SK-N-SH (cell line): ENCODE data around the gene KDSR. TPM values are rescaled to one million over a fixed set of nuclear protein-coding genes. Genes with fewer than 3 reads are reported as not detected.

Source experiments
- CTCF ChIA-PET: fragments of 300-600, 350-600 bp; formaldehyde crosslinking; extraction: SDS; loops from one replicate; lab custom pipeline; 2021; lab: Yijun Ruan, JAX
- POLR2A ChIA-PET: fragments of 350-600 bp; sonication (Branson Sonifier 250); formaldehyde crosslinking; extraction: SDS; loops from one replicate; lab custom pipeline; 2020; ENCODE audit warnings: antibody characterized with exemption, inconsistent platforms; lab: Yijun Ruan, JAX
- DNase-seq: peaks from one replicate; pipeline ENCODE4 v3.0.0; 2012
- H2AFZ ChIP-seq: fragments of 200-600 bp; sonication (generic); 2 replicates; pipeline ENCODE4 v1.8.1; 2016; ENCODE audit warnings: antibody characterized with exemption, mild to moderate bottlenecking, low read depth
- H3F3A ChIP-seq: fragments of 200-600 bp; sonication (generic); replicated peaks from 2 replicates; pipeline ENCODE3; 2016; ENCODE audit warnings: antibody characterized with exemption, mild to moderate bottlenecking; ENCODE audit not compliant: insufficient read depth
- H3K27ac ChIP-seq, 2 experiments: fragments of 200-500 bp in 1 of 2; fragments of 200-600 bp in 1 of 2; sonication (Bioruptor generic) in 1 of 2; sonication (generic), shearing (Covaris generic) in 1 of 2; 2 replicates each; pipeline versions ENCODE4 v1.5.1 to v1.6.1; 2014 to 2016; ENCODE audit warnings: low read depth in 2 of 2, inconsistent platforms in 1 of 2, low read length in 1 of 2, mild to moderate bottlenecking in 1 of 2, mixed read lengths in 1 of 2
- H3K27me3 ChIP-seq: fragments of 200-600 bp; sonication (generic), shearing (Covaris generic); 2 replicates; pipeline ENCODE4 v1.6.1; 2016; ENCODE audit warnings: mixed run types; ENCODE audit not compliant: insufficient read depth
- H3K36me3 ChIP-seq, 2 experiments: fragments of 200-500 bp in 1 of 2; fragments of 200-600 bp in 1 of 2; sonication (Bioruptor generic) in 1 of 2; sonication (generic) in 1 of 2; replicated peaks in 1 of 2; 2 replicates each; pipeline versions ENCODE3 to v1.5.1; 2014 to 2016; ENCODE audit warnings: low read length in 1 of 2, mild to moderate bottlenecking in 1 of 2; ENCODE audit not compliant: insufficient read depth in 2 of 2, control insufficient read depth in 1 of 2
- H3K4me1 ChIP-seq, 2 experiments: fragments of 200-500 bp in 1 of 2; fragments of 200-600 bp in 1 of 2; sonication (Bioruptor generic) in 1 of 2; sonication (generic), shearing (Covaris generic) in 1 of 2; 2 replicates each; pipeline versions ENCODE4 v1.5.1 to v1.6.1; 2014 to 2016; ENCODE audit warnings: low read depth in 1 of 2, low read length in 1 of 2, mixed run types in 1 of 2; ENCODE audit not compliant: insufficient read depth in 2 of 2, control insufficient read depth in 1 of 2
- H3K4me2 ChIP-seq: fragments of 200-600 bp; sonication (generic), shearing (Covaris generic); 2 replicates; pipeline ENCODE4 v1.6.1; 2017; ENCODE audit warnings: mixed run types
- H3K4me3 ChIP-seq, 2 experiments: fragments of 200-500 bp in 1 of 2; fragments of 200-600 bp in 1 of 2; sonication (Bioruptor generic) in 1 of 2; sonication (generic), shearing (Covaris generic) in 1 of 2; 2 replicates each; pipeline versions ENCODE4 v1.5.1 to v1.8.1; 2014 to 2016; ENCODE audit warnings: low read depth in 2 of 2, inconsistent platforms in 1 of 2, low read length in 1 of 2, mild to moderate bottlenecking in 1 of 2, mixed read lengths in 1 of 2, moderate library complexity in 1 of 2
- H3K79me2 ChIP-seq: fragments of 200-600 bp; sonication (generic); 2 replicates; pipeline ENCODE4 v1.8.1; 2017; ENCODE audit warnings: mild to moderate bottlenecking; ENCODE audit not compliant: insufficient read depth
- H3K9ac ChIP-seq: fragments of 200-600 bp; sonication (generic); 2 replicates; pipeline ENCODE4 v1.6.1; 2017; ENCODE audit warnings: mixed run types
- H3K9me2 ChIP-seq: fragments of 200-600 bp; sonication (generic); 2 replicates; pipeline ENCODE4 v1.6.1; 2017; ENCODE audit warnings: mixed run types
- H3K9me3 ChIP-seq: fragments of 200-600 bp; sonication (generic); 2 replicates; pipeline ENCODE4 v1.6.1; 2017; ENCODE audit warnings: mixed run types, mild to moderate bottlenecking, moderate library complexity
- H4K20me1 ChIP-seq: fragments of 200-600 bp; sonication (generic); 2 replicates; pipeline ENCODE4 v1.6.1; 2017; ENCODE audit warnings: mild to moderate bottlenecking, mixed run types; ENCODE audit not compliant: insufficient read depth
- EZH2phosphoT487 ChIP-seq: fragments of 200-600 bp; sonication (generic); IDR thresholded peaks from 2 replicates; pipeline ENCODE4 v1.6.1; 2017; ENCODE audit warnings: low read depth, mixed run types, mild to moderate bottlenecking, antibody characterized with exemption, moderate library complexity, borderline replicate concordance
- FOSL2 ChIP-seq: IDR thresholded peaks from 2 replicates; pipeline ENCODE4 v1.4.0; 2012; ENCODE audit warnings: low read depth, mild to moderate bottlenecking, moderate library complexity, borderline replicate concordance
- NFIC ChIP-seq: IDR thresholded peaks from 2 replicates; pipeline ENCODE4 v1.4.0; 2012; ENCODE audit warnings: borderline replicate concordance
- NRF1 ChIP-seq: IDR thresholded peaks from 2 replicates; pipeline ENCODE4 v1.6.1; 2012; ENCODE audit warnings: low read depth, mild to moderate bottlenecking, low read length
- POLR2AphosphoS5 ChIP-seq: IDR thresholded peaks from 2 replicates; pipeline ENCODE4 v1.6.1; 2012; ENCODE audit warnings: low read depth, low read length
- REST ChIP-seq: IDR thresholded peaks from 2 replicates; pipeline ENCODE4 v1.6.1; 2012; ENCODE audit warnings: mild to moderate bottlenecking, low read depth, low read length, moderate library complexity
- RXRA ChIP-seq: IDR thresholded peaks from 2 replicates; pipeline ENCODE4 v1.4.0; 2012; ENCODE audit warnings: low read depth, mild to moderate bottlenecking, borderline replicate concordance
- SIN3A ChIP-seq: IDR thresholded peaks from 2 replicates; pipeline ENCODE4 v1.6.1; 2012; ENCODE audit warnings: low read depth, mild to moderate bottlenecking, low read length, moderate library complexity, borderline replicate concordance
- TAF1 ChIP-seq: IDR thresholded peaks from 2 replicates; pipeline ENCODE4 v1.6.1; 2012; ENCODE audit warnings: low read depth, mild to moderate bottlenecking, low read length, moderate library complexity, borderline replicate concordance
- TCF12 ChIP-seq: IDR thresholded peaks from 2 replicates; pipeline ENCODE4 v1.4.0; 2012
- TEAD4 ChIP-seq: IDR thresholded peaks from 2 replicates; pipeline ENCODE4 v1.4.0; 2012; ENCODE audit warnings: mild to moderate bottlenecking, borderline replicate concordance; ENCODE audit not compliant: insufficient read depth
- YY1 ChIP-seq: IDR thresholded peaks from 2 replicates; pipeline ENCODE4 v1.4.0; 2012; ENCODE audit warnings: low read depth, mild to moderate bottlenecking
- ZBTB33 ChIP-seq: IDR thresholded peaks from 2 replicates; pipeline ENCODE4 v1.4.0; 2012; ENCODE audit warnings: low read depth, borderline replicate concordance
- whole genome bisulfite sequencing: methylation state at CpG from one replicate; pipeline ENCODE4 v1.1.6; 2017; ENCODE audit warnings: low lambda C conversion rate; 5-methylcytosine and 5-hydroxymethylcytosine counted together
- polyA plus RNA-seq, 3 experiments: library from polyadenylated mRNA; depleted of rRNA; stranded (reverse); fragments of >200 nt; gene quantifications; 2 replicates each; pipeline ENCODE4 v1.2.3, GENCODE V29; 2012
- TF ChIP-seq, protein P1 (sequence below): IDR thresholded peaks from 2 replicates; pipeline ENCODE4 v1.4.0; 2012; ENCODE audit warnings: low read depth
- TF ChIP-seq, protein P2 (sequence below): IDR thresholded peaks from 2 replicates; pipeline ENCODE4 v1.4.0; 2012; ENCODE audit warnings: low read depth, borderline replicate concordance

KDSR gene
- polyA plus RNA-seq, 1 of the 3 experiments (the other 2 are of a cell fraction) = 22.3 TPM

DNA sequence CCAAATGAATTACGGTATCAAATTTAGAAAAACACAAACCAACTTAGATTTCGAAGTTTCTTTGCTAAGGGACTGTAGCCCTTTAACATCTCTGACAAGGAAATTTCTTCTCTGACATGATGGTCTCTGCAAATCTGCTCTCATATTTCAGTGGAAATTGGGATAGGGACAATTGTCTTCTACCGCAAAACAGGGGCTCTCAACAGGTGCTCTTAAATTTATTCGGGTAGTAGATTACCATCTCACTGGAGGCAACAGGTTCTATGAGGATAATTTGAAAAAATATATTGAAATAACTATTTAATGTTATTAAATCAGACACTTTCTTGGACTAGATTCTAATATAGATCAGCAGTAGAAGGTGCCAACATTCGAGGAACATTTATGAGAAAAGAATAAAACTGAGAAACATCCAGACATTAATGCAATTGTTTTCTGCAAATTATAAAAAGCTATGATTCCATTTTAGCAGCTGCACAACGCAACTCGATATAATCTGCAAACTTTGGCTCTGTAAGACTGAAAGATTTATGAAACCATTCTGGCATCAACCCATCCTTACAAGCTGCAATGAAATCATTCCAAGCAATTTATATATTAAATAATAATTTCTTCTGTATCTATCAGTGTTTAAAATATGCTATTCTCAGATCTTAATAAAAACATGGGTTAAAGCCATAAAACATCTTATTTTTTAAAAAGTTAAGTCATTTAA is 37.4 kb downstream of the KDSR start:
- TF ChIP-seq FOSL2 (no peak), REST (no peak), RXRA (no peak), ZBTB33 (no peak), TCF12 (no peak)
- TF ChIP-seq, protein P1, sequence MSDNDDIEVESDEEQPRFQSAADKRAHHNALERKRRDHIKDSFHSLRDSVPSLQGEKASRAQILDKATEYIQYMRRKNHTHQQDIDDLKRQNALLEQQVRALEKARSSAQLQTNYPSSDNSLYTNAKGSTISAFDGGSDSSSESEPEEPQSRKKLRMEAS = no peak
- TF ChIP-seq, all 33 proteins: peak for 0
- Histone ChIP-seq H4K20me1 (no peaks in the 10 kb centered on the region), H3K4me1 (no peaks in the 10 kb centered on the region), H3K36me3 (peaks cover 37 to 40% of the 10 kb centered on the region in 2 experiments), H3K9ac (no peak overlapping the region), H3K4me2 (no peak overlapping the region), H2AFZ (no peak overlapping the region), H3K4me3 (no peak overlapping the region), H3F3A (peaks cover 3% of the 10 kb centered on the region), H3K9me2 (no peaks in the 10 kb centered on the region), H3K27me3 (no peaks in the 10 kb centered on the region), H3K9me3 (no peaks in the 10 kb centered on the region), H3K79me2 (no peaks in the 10 kb centered on the region), H3K27ac (no peak overlapping the region)
- whole genome bisulfite sequencing = 87% methylated on average over 7 of the region's 7 CpGs
- no peak for DNase-seq
- ChIA-PET CTCF (interaction anchor here (0.8 to 2.9 kb wide), 5 partner anchors 10 to 1249 kb away, joined by 3 to 21 read pairs (median 5); no protein-coding TSS in a partner anchor), POLR2A (interaction anchor here (0.7 kb wide), 1 partner anchor 330 kb away, joined by 3 read pairs; no protein-coding TSS in a partner anchor)

GRCh38 chr18:63326011-63326410 is 41.0 kb downstream of the KDSR start:
- Histone ChIP-seq H3K9me2 (no peaks in the 10 kb centered on the region), H3K27ac (no peak overlapping the region), H3K4me1 (peaks cover 5 to 7% of the 10 kb centered on the region in 2 experiments; a peak in 2 of 4 replicates), H3K79me2 (no peaks in the 10 kb centered on the region), H3K9ac (no peak overlapping the region), H3K36me3 (peaks cover 15 to 19% of the 10 kb centered on the region in 2 experiments), H2AFZ (no peak overlapping the region), H3K4me3 (no peak overlapping the region), H3K4me2 (no peak overlapping the region), H3K9me3 (no peaks in the 10 kb centered on the region), H4K20me1 (no peaks in the 10 kb centered on the region), H3F3A (peaks cover 10% of the 10 kb centered on the region), H3K27me3 (no peaks in the 10 kb centered on the region)
- ChIA-PET CTCF (interaction anchor here (1.2 to 8.0 kb wide), 6 partner anchors 14 to 311 kb away, joined by 3 to 129 read pairs (median 13); no protein-coding TSS in a partner anchor), POLR2A (no interaction called here)
- 93% methylated on average over 5 of the region's 5 CpGs for WGBS
- DNase-seq = no peak
- no peak for TF ChIP-seq EZH2phosphoT487
- no peak for TF ChIP-seq SIN3A
- no peak for TF ChIP-seq YY1
- TF ChIP-seq NRF1 = no peak
- no peak for TF ChIP-seq REST
- TF ChIP-seq TEAD4 = no peak
- no peak for TF ChIP-seq NFIC
- no peak for TF ChIP-seq POLR2AphosphoS5
- TF ChIP-seq TAF1 = no peak
- TF ChIP-seq, protein P2, sequence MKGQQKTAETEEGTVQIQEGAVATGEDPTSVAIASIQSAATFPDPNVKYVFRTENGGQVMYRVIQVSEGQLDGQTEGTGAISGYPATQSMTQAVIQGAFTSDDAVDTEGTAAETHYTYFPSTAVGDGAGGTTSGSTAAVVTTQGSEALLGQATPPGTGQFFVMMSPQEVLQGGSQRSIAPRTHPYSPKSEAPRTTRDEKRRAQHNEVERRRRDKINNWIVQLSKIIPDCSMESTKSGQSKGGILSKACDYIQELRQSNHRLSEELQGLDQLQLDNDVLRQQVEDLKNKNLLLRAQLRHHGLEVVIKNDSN = no peak
